ENCODE measurements around the gene CHCHD3. TPM values are rescaled to one million over a fixed set of nuclear protein-coding genes. Genes with fewer than 3 reads are reported as not detected.

Gene CHCHD3
- total and polyA plus RNA-seq, 2 donors from 2014 or later, result 53.9 to 77.3 TPM

DNA sequence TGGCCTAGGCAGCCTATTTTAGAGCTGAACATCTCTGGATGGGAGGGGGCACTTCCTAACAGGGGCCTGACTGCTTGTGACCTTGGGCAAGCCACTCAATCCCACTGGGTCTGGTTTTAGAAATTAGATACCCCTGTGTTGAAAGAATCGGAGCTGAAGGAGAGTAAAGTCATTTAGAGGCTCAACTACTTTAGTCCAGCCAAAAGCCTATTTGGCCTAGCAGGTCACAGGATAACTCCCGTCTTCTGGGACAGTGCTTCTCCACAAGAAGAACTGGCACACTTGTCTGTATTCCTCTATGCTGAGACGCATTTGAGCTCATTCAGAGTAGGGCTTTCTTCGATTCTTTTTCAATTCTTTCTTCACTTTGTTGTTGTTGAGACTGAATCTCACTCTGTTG is 224.2 kb downstream of the CHCHD3 start:
- no peak overlapping the region for H3K27ac ChIP-seq (ENCODE audit: low read depth in 2 of 2, low read length in 2 of 2)
- TF ChIP-seq, protein P1, sequence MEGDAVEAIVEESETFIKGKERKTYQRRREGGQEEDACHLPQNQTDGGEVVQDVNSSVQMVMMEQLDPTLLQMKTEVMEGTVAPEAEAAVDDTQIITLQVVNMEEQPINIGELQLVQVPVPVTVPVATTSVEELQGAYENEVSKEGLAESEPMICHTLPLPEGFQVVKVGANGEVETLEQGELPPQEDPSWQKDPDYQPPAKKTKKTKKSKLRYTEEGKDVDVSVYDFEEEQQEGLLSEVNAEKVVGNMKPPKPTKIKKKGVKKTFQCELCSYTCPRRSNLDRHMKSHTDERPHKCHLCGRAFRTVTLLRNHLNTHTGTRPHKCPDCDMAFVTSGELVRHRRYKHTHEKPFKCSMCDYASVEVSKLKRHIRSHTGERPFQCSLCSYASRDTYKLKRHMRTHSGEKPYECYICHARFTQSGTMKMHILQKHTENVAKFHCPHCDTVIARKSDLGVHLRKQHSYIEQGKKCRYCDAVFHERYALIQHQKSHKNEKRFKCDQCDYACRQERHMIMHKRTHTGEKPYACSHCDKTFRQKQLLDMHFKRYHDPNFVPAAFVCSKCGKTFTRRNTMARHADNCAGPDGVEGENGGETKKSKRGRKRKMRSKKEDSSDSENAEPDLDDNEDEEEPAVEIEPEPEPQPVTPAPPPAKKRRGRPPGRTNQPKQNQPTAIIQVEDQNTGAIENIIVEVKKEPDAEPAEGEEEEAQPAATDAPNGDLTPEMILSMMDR (IDR thresholded peaks at IDR 0.05; ENCODE audit: borderline replicate concordance, extremely low read depth, insufficient read depth), result no peak
- DNase-seq, result no peak
- H3K4me3 ChIP-seq (ENCODE audit: low read length in 3 of 3), result no peak overlapping the region
- no peaks in the 10 kb centered on the region for H3K27me3 ChIP-seq (ENCODE audit: control insufficient read depth, insufficient read depth, low read length)
- no peak overlapping the region for H3K9ac ChIP-seq (ENCODE audit: low read length in 3 of 3)
- intact Hi-C loops (cut with DNase I), result no loop called here
- no peaks in the 10 kb centered on the region for H3K36me3 ChIP-seq (ENCODE audit: control insufficient read depth in 2 of 3, insufficient read depth in 3 of 3, low read length in 3 of 3)
- H3K4me1 ChIP-seq (ENCODE audit: control insufficient read depth in 2 of 3, insufficient read depth in 2 of 3, low read depth in 1 of 3, low read length in 3 of 3), result no peaks in the 10 kb centered on the region
- H3K9me3 ChIP-seq (ENCODE audit: control insufficient read depth in 2 of 3, insufficient read depth in 1 of 3, low read length in 3 of 3), result no peaks in the 10 kb centered on the region
- FAIRE-seq, result no peak

DNA sequence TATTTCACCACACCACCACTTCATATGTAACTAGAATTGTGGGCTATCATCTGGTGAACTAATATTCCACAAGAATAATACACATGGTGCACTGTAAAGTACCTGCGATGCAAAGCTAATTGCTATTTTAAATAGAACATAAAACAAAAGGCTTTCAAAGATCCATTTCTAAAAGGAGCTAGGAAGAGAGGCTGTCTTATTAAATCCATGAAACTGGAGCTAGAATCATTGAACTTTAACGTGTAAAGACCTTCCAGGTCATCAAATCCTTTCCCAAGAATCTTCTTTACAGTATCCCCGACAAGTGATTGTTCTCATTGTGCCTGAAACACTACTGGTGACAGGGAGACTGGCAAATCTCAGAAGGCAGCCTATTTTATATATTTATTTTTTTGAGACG is 224.9 kb downstream of the CHCHD3 start:
- Histone ChIP-seq H3K27me3 (ENCODE audit: control insufficient read depth, insufficient read depth, low read length) (no peaks in the 10 kb centered on the region), H3K9ac (ENCODE audit: low read length in 3 of 3) (no peak overlapping the region), H3K36me3 (ENCODE audit: control insufficient read depth in 2 of 3, insufficient read depth in 3 of 3, low read length in 3 of 3) (no peaks in the 10 kb centered on the region), H3K4me3 (ENCODE audit: low read length in 3 of 3) (no peak overlapping the region), H3K27ac (ENCODE audit: low read depth in 2 of 2, low read length in 2 of 2) (no peak overlapping the region), H3K4me1 (ENCODE audit: control insufficient read depth in 2 of 3, insufficient read depth in 2 of 3, low read depth in 1 of 3, low read length in 3 of 3) (no peaks in the 10 kb centered on the region), H3K9me3 (ENCODE audit: control insufficient read depth in 2 of 3, insufficient read depth in 1 of 3, low read length in 3 of 3) (no peaks in the 10 kb centered on the region)
- TF ChIP-seq, protein P1 (IDR thresholded peaks at IDR 0.05; ENCODE audit: borderline replicate concordance, extremely low read depth, insufficient read depth), result no peak
- intact Hi-C loops (cut with DNase I), result no loop called here
- no peak for FAIRE-seq
- no peak for DNase-seq

DNA sequence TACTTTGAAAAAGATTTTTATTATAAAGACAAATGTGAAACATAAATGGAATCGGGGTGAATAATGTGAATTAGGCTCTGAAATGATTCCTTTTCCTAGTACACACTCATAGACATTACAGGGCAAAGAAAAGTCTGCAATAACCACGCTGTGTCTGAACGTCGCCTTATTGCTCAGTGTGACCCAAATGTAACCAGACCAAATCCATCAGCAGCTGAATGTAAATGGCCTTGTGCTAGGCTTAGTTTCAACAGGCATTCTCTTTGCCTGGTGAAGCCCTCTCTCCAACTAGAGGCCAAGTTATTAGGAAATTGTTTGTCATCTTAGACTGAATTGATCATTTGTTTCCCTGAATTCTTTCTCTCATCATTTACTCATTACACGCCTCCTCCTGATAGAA is 225.5 kb downstream of the CHCHD3 start:
- H3K4me3 ChIP-seq (ENCODE audit: low read length in 3 of 3), result no peak overlapping the region
- H3K36me3 ChIP-seq (ENCODE audit: control insufficient read depth in 2 of 3, insufficient read depth in 3 of 3, low read length in 3 of 3), result no peaks in the 10 kb centered on the region
- H3K9ac ChIP-seq (ENCODE audit: low read length in 3 of 3), result no peak overlapping the region
- TF ChIP-seq, protein P1 (IDR thresholded peaks at IDR 0.05; ENCODE audit: borderline replicate concordance, extremely low read depth, insufficient read depth), result no peak
- FAIRE-seq (no peak), DNase-seq (no peak)
- H3K27me3 ChIP-seq (ENCODE audit: control insufficient read depth, insufficient read depth, low read length), result no peaks in the 10 kb centered on the region
- H3K27ac ChIP-seq (ENCODE audit: low read depth in 2 of 2, low read length in 2 of 2), result no peak overlapping the region
- no peaks in the 10 kb centered on the region for H3K4me1 ChIP-seq (ENCODE audit: control insufficient read depth in 2 of 3, insufficient read depth in 2 of 3, low read depth in 1 of 3, low read length in 3 of 3)
- no peaks in the 10 kb centered on the region for H3K9me3 ChIP-seq (ENCODE audit: control insufficient read depth in 2 of 3, insufficient read depth in 1 of 3, low read length in 3 of 3)
- intact Hi-C loops (cut with DNase I), result no loop called here

GRCh38 chr7:132855901-132856300 is 226.0 kb downstream of the CHCHD3 start:
- TF ChIP-seq, protein P1 (IDR thresholded peaks at IDR 0.05; ENCODE audit: borderline replicate concordance, extremely low read depth, insufficient read depth), result no peak
- Histone ChIP-seq H3K27me3 (ENCODE audit: control insufficient read depth, insufficient read depth, low read length) (no peaks in the 10 kb centered on the region), H3K9ac (ENCODE audit: low read length in 3 of 3) (no peak overlapping the region), H3K4me1 (ENCODE audit: control insufficient read depth in 2 of 3, insufficient read depth in 2 of 3, low read depth in 1 of 3, low read length in 3 of 3) (no peaks in the 10 kb centered on the region), H3K4me3 (ENCODE audit: low read length in 3 of 3) (no peak overlapping the region), H3K27ac (ENCODE audit: low read depth in 2 of 2, low read length in 2 of 2) (no peak overlapping the region), H3K36me3 (ENCODE audit: control insufficient read depth in 2 of 3, insufficient read depth in 3 of 3, low read length in 3 of 3) (no peaks in the 10 kb centered on the region), H3K9me3 (ENCODE audit: control insufficient read depth in 2 of 3, insufficient read depth in 1 of 3, low read length in 3 of 3) (no peaks in the 10 kb centered on the region)
- intact Hi-C loops (cut with DNase I), result no loop called here
- FAIRE-seq, result no peak
- no peak for DNase-seq

Data from kidney (tissue), 14 donors.